Testis (tissue), 3 donors: ENCODE data around the gene NDUFC1. TPM values are rescaled to one million over a fixed set of nuclear protein-coding genes. Genes with fewer than 3 reads are reported as not detected.

ENCODE experiments used
- DNase-seq: peaks from one replicate; pipeline ENCODE4 v3.0.0-alpha.2; 2019
- H3K27ac ChIP-seq, 2 donors: fragments of 200-600 bp; sonication (generic); one replicate each; pipeline ENCODE4 v1.5.1; 2019
- H3K27me3 ChIP-seq: fragments of 200-600 bp; sonication (generic); one replicate; pipeline ENCODE4 v1.5.1; 2019
- H3K36me3 ChIP-seq: fragments of 200-600 bp; sonication (generic); one replicate; pipeline ENCODE4 v1.5.1; 2017; ENCODE audit warnings: low read depth; ENCODE audit errors: missing control alignments
- H3K4me1 ChIP-seq: fragments of 200-600 bp; sonication (generic); one replicate; pipeline ENCODE4 v1.5.1; 2019
- H3K4me3 ChIP-seq, 2 donors: fragments of 200-600 bp; sonication (generic); one replicate each; pipeline ENCODE4 v1.5.1; 2017 to 2019
- H3K9me3 ChIP-seq: fragments of 200-600 bp; sonication (generic); one replicate; pipeline ENCODE4 v1.5.1; 2017
- POLR2A ChIP-seq: fragments of 450-650 bp; IDR thresholded peaks from one replicate; pipeline ENCODE4 v1.6.1; 2017; ENCODE audit warnings: antibody characterized with exemption, mild to moderate bottlenecking, moderate library complexity
- WGBS, 2 donors: methylation state at CpG; one replicate each; pipeline ENCODE4 v1.1.5; 2018; 5-methylcytosine and 5-hydroxymethylcytosine counted together
- intact Hi-C: fragments of 100-400 bp; cut with DNase I; formaldehyde crosslinking; loops from one replicate; pipeline ENCODE4 v1.15.1; 2023; ENCODE audit warnings: low total_unique reads
- polyA plus RNA-seq: library from polyadenylated mRNA; stranded (reverse); fragments of 350-450 nt; fragmentation: Illumina TruSeq; extraction: RNeasy Lipid Tissue Mini Kit (QIAGEN cat#74804); gene quantifications from one replicate; pipeline ENCODE4 v1.2.3, GENCODE V29; 2014; ENCODE audit warnings: low read depth, low replicate concordance; ENCODE audit not compliant: insufficient read depth
- total RNA-seq, 2 donors: library from RNA; depleted of rRNA; stranded (reverse); fragments of >200 nt; gene quantifications; one replicate each; pipeline ENCODE4 v1.2.3, GENCODE V29; 2016
- TF ChIP-seq, protein P1 (sequence below), 3 experiments: fragments of 450-650 bp in 2 of 3; fragments of 200-600 bp in 1 of 3; sonication (generic) in 1 of 3; IDR thresholded peaks; one replicate each; pipeline ENCODE4 v1.5.1; 2016 to 2019; ENCODE audit warnings: antibody characterized with exemption in 3 of 3, mild to moderate bottlenecking in 2 of 3, moderate library complexity in 1 of 3

The NDUFC1 gene
- total and polyA plus RNA-seq, 3 donors from 2014 or later = 121 to 201 (median 127) TPM

DNA sequence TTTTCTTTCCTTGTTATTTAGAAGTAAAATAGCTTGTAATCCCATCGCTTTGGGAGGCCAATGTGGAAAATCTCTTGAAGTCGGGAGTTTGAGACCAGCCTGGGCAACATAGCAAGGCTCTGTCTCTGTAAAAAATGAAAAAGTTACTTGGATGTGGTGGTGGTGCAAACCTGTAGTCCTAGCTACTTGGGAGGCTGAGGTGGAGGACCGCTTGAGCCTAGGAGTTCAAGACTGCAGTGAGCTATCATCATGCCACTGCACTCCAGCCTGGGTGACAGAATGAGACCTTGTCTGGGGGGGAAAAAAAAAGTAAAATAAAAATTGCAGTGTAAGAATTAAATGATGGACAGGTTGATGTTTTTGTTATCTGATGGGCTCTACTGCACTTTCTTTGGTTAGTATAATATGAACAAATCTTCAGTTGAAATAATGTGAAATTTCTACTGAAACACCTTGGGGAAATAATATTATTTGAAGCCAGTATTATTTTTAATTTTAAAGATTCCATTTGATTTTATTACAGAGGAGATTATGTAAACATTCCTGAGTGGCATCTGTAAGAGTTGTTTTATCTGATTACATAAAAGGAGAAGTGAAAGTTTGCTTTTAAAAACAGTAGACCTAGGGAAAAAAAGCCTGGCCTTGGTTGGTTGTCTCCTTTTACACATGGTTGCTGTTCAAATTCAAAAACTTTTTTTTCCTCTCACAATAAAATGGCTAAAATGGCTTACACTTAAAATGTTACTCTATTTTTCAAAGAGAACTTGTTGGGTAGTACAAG lies 10.5 kb upstream of the NDUFC1 start:
- Histone ChIP-seq H3K4me1 (peaks cover 15% of the 10 kb centered on the region), H3K9me3 (no peaks in the 10 kb centered on the region)
- 84 to 94% methylated on average over 3 of the region's 3 CpGs for whole genome bisulfite sequencing, 2 donors

DNA sequence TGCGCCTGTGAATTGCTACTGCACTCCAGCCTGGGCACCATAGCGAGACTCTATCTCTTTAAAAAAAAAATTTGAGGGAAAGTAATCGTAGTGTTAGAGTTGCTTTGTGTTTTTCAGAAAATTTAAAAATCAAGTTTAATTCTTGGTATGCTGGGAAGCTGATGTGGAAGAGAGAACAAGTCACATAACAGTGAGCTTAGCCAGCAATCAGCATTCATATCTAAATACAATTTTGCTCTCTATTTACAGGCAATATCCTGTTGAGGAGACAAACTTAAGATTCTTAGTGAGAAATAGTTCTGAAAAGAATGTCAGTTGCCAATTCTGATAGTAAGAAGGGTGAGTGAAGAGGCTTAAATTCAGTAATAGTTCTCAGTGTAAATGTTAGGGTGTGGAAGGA lies 9.6 kb upstream of the NDUFC1 start:
- no peak overlapping the region for H3K27ac ChIP-seq

More for the DNA sequence above, 10.5 kb upstream of the NDUFC1 start:
- H3K4me3 ChIP-seq = no peak overlapping the region
- no peaks in the 10 kb centered on the region for H3K36me3 ChIP-seq
- TF ChIP-seq POLR2A = no peak
- TF ChIP-seq, protein P1, sequence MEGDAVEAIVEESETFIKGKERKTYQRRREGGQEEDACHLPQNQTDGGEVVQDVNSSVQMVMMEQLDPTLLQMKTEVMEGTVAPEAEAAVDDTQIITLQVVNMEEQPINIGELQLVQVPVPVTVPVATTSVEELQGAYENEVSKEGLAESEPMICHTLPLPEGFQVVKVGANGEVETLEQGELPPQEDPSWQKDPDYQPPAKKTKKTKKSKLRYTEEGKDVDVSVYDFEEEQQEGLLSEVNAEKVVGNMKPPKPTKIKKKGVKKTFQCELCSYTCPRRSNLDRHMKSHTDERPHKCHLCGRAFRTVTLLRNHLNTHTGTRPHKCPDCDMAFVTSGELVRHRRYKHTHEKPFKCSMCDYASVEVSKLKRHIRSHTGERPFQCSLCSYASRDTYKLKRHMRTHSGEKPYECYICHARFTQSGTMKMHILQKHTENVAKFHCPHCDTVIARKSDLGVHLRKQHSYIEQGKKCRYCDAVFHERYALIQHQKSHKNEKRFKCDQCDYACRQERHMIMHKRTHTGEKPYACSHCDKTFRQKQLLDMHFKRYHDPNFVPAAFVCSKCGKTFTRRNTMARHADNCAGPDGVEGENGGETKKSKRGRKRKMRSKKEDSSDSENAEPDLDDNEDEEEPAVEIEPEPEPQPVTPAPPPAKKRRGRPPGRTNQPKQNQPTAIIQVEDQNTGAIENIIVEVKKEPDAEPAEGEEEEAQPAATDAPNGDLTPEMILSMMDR (IDR thresholded peaks at IDR 0.05) = no peak
- intact Hi-C loops = no loop called here
- H3K27me3 ChIP-seq = no peaks in the 10 kb centered on the region
- DNase-seq = no peak
- peak overlapping the region in 1 of 2 donors; percentile 52 for H3K27ac ChIP-seq

DNA sequence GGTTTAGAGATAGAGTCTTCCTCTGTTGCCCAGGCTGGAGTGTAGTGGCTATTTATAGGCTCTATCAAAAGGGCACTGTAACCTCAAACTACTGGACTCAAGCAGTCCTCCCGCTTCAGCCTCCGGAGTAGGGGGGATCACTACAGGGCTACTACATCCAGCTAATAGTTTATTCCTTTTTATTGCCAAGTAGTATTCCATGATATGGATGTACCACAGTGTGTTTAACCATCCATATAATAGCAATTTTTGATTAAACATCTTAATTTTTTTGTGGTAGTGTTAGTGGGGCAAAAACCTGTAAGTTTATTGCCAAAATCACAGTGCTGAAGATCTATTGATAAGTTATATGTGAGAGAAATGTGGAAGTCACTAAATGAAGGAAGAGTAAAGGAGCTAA lies 2.6 kb upstream of the NDUFC1 start:
- intact Hi-C loops = no loop called here
- TF ChIP-seq, protein P1 (IDR thresholded peaks at IDR 0.05) = no peak
- no peak for TF ChIP-seq POLR2A
- H3K4me3 ChIP-seq = no peak overlapping the region
- DNase-seq = no peak
- no peaks in the 10 kb centered on the region for H3K36me3 ChIP-seq
- H3K9me3 ChIP-seq = no peaks in the 10 kb centered on the region
- WGBS, 2 donors = 91% methylated on average over 2 of the region's 2 CpGs
- H3K4me1 ChIP-seq = peaks cover 12% of the 10 kb centered on the region
- no peaks in the 10 kb centered on the region for H3K27me3 ChIP-seq
- no peak overlapping the region for H3K27ac ChIP-seq

More for the DNA sequence above, 9.6 kb upstream of the NDUFC1 start:
- WGBS, 2 donors = 67 to 77% methylated on average over 3 of the region's 3 CpGs
- no peaks in the 10 kb centered on the region for H3K36me3 ChIP-seq
- H3K4me3 ChIP-seq = no peak overlapping the region
- TF ChIP-seq POLR2A = no peak
- TF ChIP-seq, protein P1 (IDR thresholded peaks at IDR 0.05) = no peak
- no peaks in the 10 kb centered on the region for H3K27me3 ChIP-seq
- peaks cover 15% of the 10 kb centered on the region for H3K4me1 ChIP-seq
- intact Hi-C loops = no loop called here
- no peak for DNase-seq
- H3K9me3 ChIP-seq = no peaks in the 10 kb centered on the region

DNA sequence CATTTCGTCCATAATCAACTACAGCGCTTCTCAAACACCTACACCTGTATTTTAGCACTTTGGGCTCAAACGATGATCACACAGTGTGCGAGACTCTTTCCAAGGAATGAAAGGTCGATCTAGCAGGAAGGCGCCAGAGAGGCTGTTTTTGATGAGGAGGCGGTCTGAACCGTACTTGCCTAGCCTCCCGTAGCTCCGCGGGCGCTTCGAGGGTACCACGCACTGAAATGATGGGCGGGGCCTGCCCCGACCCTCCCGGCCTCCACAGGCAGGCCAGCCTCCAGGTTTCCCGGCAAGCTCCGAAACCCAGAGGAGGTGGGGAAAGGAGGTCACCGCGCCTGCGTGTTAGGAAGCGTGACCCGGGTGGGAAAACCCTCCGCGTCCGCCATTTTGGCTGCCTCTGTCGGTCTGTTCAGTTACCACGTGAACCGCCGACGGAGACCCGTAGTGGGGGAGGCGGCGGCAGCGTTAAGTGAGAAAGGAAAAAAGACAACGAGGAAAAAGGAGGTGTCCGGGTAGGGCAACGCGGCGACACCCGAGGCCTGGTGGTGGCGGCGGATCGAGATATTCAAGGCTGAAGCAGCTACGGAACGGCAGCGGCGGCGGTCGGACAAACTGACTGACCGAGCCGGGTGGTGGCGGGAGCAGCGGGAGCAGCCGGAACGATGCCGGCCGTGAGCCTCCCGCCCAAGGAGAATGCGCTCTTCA lies 1.0 kb downstream of the NDUFC1 start, which contains the start of gene NAA15:
NAA15 (plus strand) TSS at position 393 of the 708 bp plus-strand sequence; CDS start at position 666, 273 bp downstream.
- DNase-seq = peak; percentile 98
- no peaks in the 10 kb centered on the region for H3K27me3 ChIP-seq
- peak within 1 kb of the TSS; percentile 87 to 98 for H3K4me3 ChIP-seq
- 0 to 1% methylated on average over 45 to 59 of the region's 61 CpGs for WGBS, 2 donors
- no peaks in the 10 kb centered on the region for H3K36me3 ChIP-seq
- peak within 1 kb of the TSS; percentile 93 for H3K27ac ChIP-seq
- H3K4me1 ChIP-seq = peaks cover 20% of the 10 kb centered on the region
- intact Hi-C loops = no loop called here
- TF ChIP-seq POLR2A = no peak
- TF ChIP-seq, protein P1 (IDR thresholded peaks at IDR 0.05) = no peak
- no peaks in the 10 kb centered on the region for H3K9me3 ChIP-seq
